HEK293 (cell line): ENCODE results near the gene USH1G.

Experiments used
- CTCF ChIA-PET: fragments of 350-600 bp; formaldehyde crosslinking; extraction: SDS; loops from one replicate; lab custom pipeline; 2021; ENCODE audit warnings: antibody characterized with exemption; lab: Yijun Ruan, JAX
- POLR2A ChIA-PET: fragments of 300-600 bp; formaldehyde crosslinking; extraction: SDS; loops from one replicate; lab custom pipeline; 2020; ENCODE audit warnings: antibody characterized with exemption, inconsistent platforms; lab: Yijun Ruan, JAX
- H3K27ac ChIP-seq: fragments of 200-500 bp; sonication (Bioruptor generic); 2 replicates; pipeline ENCODE4 v1.5.1; 2014; ENCODE audit warnings: low read depth, low read length, control low read depth, inconsistent platforms; ENCODE audit errors: extremely low read depth
- H3K36me3 ChIP-seq, 2 experiments: fragments of 200-500 bp in 1 of 2; sonication (Bioruptor generic) in 1 of 2; 1 replicate in 1 of 2; 2 replicates in 1 of 2; pipeline ENCODE4 v1.5.1; 2014 to 2017; ENCODE audit warnings: inconsistent platforms in 2 of 2, low read length in 2 of 2; ENCODE audit not compliant: control insufficient read depth in 2 of 2, insufficient read depth in 1 of 2
- H3K4me1 ChIP-seq: fragments of 200-500 bp; sonication (Bioruptor generic); 2 replicates; pipeline ENCODE4 v1.5.1; 2014; ENCODE audit warnings: mild to moderate bottlenecking, low read length, inconsistent platforms; ENCODE audit not compliant: control insufficient read depth, insufficient read depth
- H3K4me3 ChIP-seq: 2 replicates; pipeline ENCODE4 v1.5.1; 2011; ENCODE audit warnings: low read depth, mild to moderate bottlenecking, control low read depth, low read length, moderate library complexity
- H3K9me3 ChIP-seq: fragments of 200-500 bp; sonication (Bioruptor generic); 2 replicates; pipeline ENCODE4 v1.5.1; 2014; ENCODE audit warnings: low read depth, low read length, inconsistent platforms; ENCODE audit not compliant: control insufficient read depth, insufficient read depth
- GLIS2 ChIP-seq: fragments of 450-650 bp; formaldehyde crosslinking; IDR thresholded peaks from 2 replicates; pipeline ENCODE4 v1.5.1; 2016; ENCODE audit warnings: missing biosample characterization, missing genetic modification characterization
- HIC1 ChIP-seq: fragments of 450-650 bp; formaldehyde crosslinking; IDR thresholded peaks from 2 replicates; pipeline ENCODE4 v1.5.1; 2016; ENCODE audit warnings: missing biosample characterization, missing genetic modification characterization
- KLF1 ChIP-seq: fragments of 450-650 bp; formaldehyde crosslinking; IDR thresholded peaks from 2 replicates; pipeline ENCODE4 v1.5.1; 2016; ENCODE audit warnings: missing biosample characterization, missing genetic modification characterization
- KLF10 ChIP-seq: fragments of 450-650 bp; IDR thresholded peaks from 2 replicates; pipeline ENCODE4 v1.5.1; 2018; ENCODE audit warnings: missing biosample characterization, mild to moderate bottlenecking, missing genetic modification characterization
- KLF16 ChIP-seq: fragments of 450-650 bp; formaldehyde crosslinking; IDR thresholded peaks from 2 replicates; pipeline ENCODE4 v1.5.1; 2017; ENCODE audit warnings: missing biosample characterization, missing genetic modification characterization
- PRDM6 ChIP-seq: fragments of 450-650 bp; formaldehyde crosslinking; IDR thresholded peaks from 2 replicates; pipeline ENCODE4 v1.5.1; 2017; ENCODE audit warnings: missing biosample characterization, missing genetic modification characterization
- SP3 ChIP-seq: fragments of 450-650 bp; formaldehyde crosslinking; IDR thresholded peaks from 2 replicates; pipeline ENCODE4 v1.5.1; 2016; ENCODE audit warnings: missing biosample characterization, missing genetic modification characterization
- SP7 ChIP-seq: fragments of 450-650 bp; formaldehyde crosslinking; IDR thresholded peaks from 2 replicates; pipeline ENCODE4 v1.5.1; 2016; ENCODE audit warnings: missing biosample characterization, missing genetic modification characterization
- WT1 ChIP-seq: fragments of 450-650 bp; formaldehyde crosslinking; IDR thresholded peaks from 2 replicates; pipeline ENCODE4 v1.5.1; 2016; ENCODE audit warnings: missing biosample characterization, missing genetic modification characterization
- YY2 ChIP-seq: fragments of 450-650 bp; formaldehyde crosslinking; IDR thresholded peaks from 2 replicates; pipeline ENCODE4 v1.5.1; 2016; ENCODE audit warnings: missing biosample characterization, missing genetic modification characterization
- ZBTB20 ChIP-seq: fragments of 450-650 bp; formaldehyde crosslinking; IDR thresholded peaks from 2 replicates; pipeline ENCODE4 v1.5.1; 2016; ENCODE audit warnings: missing biosample characterization, missing genetic modification characterization
- ZBTB26 ChIP-seq: fragments of 450-650 bp; formaldehyde crosslinking; optimal IDR thresholded peaks from 2 replicates; pipeline ENCODE3; 2016; ENCODE audit warnings: missing biosample characterization, mild to moderate bottlenecking, missing genetic modification characterization
- ZBTB48 ChIP-seq: fragments of 450-650 bp; formaldehyde crosslinking; IDR thresholded peaks from 2 replicates; pipeline ENCODE4 v1.5.1; 2016; ENCODE audit warnings: missing biosample characterization, missing genetic modification characterization
- ZIC2 ChIP-seq: fragments of 450-650 bp; formaldehyde crosslinking; IDR thresholded peaks from 2 replicates; pipeline ENCODE4 v1.5.1; 2016; ENCODE audit warnings: missing biosample characterization, missing genetic modification characterization
- ZNF148 ChIP-seq: fragments of 450-650 bp; formaldehyde crosslinking; IDR thresholded peaks from 2 replicates; pipeline ENCODE4 v1.5.0; 2017; ENCODE audit warnings: missing biosample characterization, missing genetic modification characterization, borderline replicate concordance
- ZNF16 ChIP-seq: fragments of 450-650 bp; formaldehyde crosslinking; IDR thresholded peaks from 2 replicates; pipeline ENCODE4 v1.5.1; 2016; ENCODE audit warnings: low read depth, missing biosample characterization, missing genetic modification characterization
- ZNF2 ChIP-seq: fragments of 450-650 bp; formaldehyde crosslinking; IDR thresholded peaks from 2 replicates; pipeline ENCODE4 v1.5.1; 2016; ENCODE audit warnings: missing biosample characterization, missing genetic modification characterization
- ZNF223 ChIP-seq: fragments of 450-650 bp; formaldehyde crosslinking; IDR thresholded peaks from 2 replicates; pipeline ENCODE4 v1.5.1; 2016; ENCODE audit warnings: missing biosample characterization, missing genetic modification characterization
- ZNF266 ChIP-seq: fragments of 450-650 bp; formaldehyde crosslinking; IDR thresholded peaks from 2 replicates; pipeline ENCODE4 v1.5.1; 2016; ENCODE audit warnings: missing biosample characterization, missing genetic modification characterization, low read depth
- ZNF302 ChIP-seq: fragments of 450-650 bp; formaldehyde crosslinking; IDR thresholded peaks from 2 replicates; pipeline ENCODE4 v1.5.1; 2016; ENCODE audit warnings: missing biosample characterization, missing genetic modification characterization, low read depth
- ZNF324 ChIP-seq: fragments of 450-650 bp; formaldehyde crosslinking; IDR thresholded peaks from 2 replicates; pipeline ENCODE4 v1.5.1; 2016; ENCODE audit warnings: missing biosample characterization, missing genetic modification characterization
- ZNF335 ChIP-seq: fragments of 450-650 bp; formaldehyde crosslinking; conservative IDR thresholded peaks from 2 replicates; pipeline ENCODE4 v1.5.1; 2016; ENCODE audit warnings: missing biosample characterization, missing genetic modification characterization
- ZNF341 ChIP-seq: fragments of 450-650 bp; formaldehyde crosslinking; IDR thresholded peaks from 2 replicates; pipeline ENCODE4; 2016; ENCODE audit warnings: low read depth, missing biosample characterization, missing genetic modification characterization
- ZNF391 ChIP-seq: fragments of 450-650 bp; formaldehyde crosslinking; IDR thresholded peaks from 2 replicates; pipeline ENCODE4 v1.5.1; 2016; ENCODE audit warnings: low read depth, missing biosample characterization, missing genetic modification characterization, borderline replicate concordance
- ZNF423 ChIP-seq: fragments of 450-650 bp; formaldehyde crosslinking; IDR thresholded peaks from 2 replicates; pipeline ENCODE4 v1.5.1; 2016; ENCODE audit warnings: missing biosample characterization, missing genetic modification characterization
- ZNF548 ChIP-seq: fragments of 450-650 bp; formaldehyde crosslinking; IDR thresholded peaks from 2 replicates; pipeline ENCODE4 v1.5.1; 2016; ENCODE audit warnings: missing biosample characterization, missing genetic modification characterization
- ZNF704 ChIP-seq: fragments of 450-650 bp; formaldehyde crosslinking; IDR thresholded peaks from 2 replicates; pipeline ENCODE4 v1.5.1; 2016; ENCODE audit warnings: missing biosample characterization, missing genetic modification characterization

The USH1G gene

GRCh38 chr17:74972107-74972972, 49.3 kb upstream of the USH1G start, which contains the start of gene HID1 (continued):
- TF ChIP-seq ZNF2 (tag by site-specific recombination) (no peak), KLF16 (tag by site-specific recombination) (peak; percentile 45; the same call in 1 of the 2 replicates), ZNF324 (0 out of 2 replicates have a peak, but pooled peaks have one; percentile 28), KLF10 (tag by site-specific recombination) (peak; percentile 49; the same call in 1 of the 2 replicates), ZNF704 (no peak), YY2 (no peak), ZNF548 (tag by site-specific recombination) (no peak), ZNF341 (tag by site-specific recombination) (peak; percentile 62), ZBTB26 (tag by site-specific recombination) (peak; percentile 52), ZNF16 (no peak), ZNF148 (tag by site-specific recombination) (no peak), KLF1 (peak; percentile 67; the same call in 1 of the 2 replicates), WT1 (tag by site-specific recombination) (no peak), SP3 (tag by site-specific recombination) (peak; percentile 64)

GRCh38 chr17:74971842-74972106, 48.7 kb upstream of the USH1G start:
- H3K4me3 ChIP-seq = peak overlapping the region; percentile 74
- peak overlapping the region; percentile 16; the same call in 1 of the 2 replicates for H3K27ac ChIP-seq
- POLR2A ChIA-PET = interaction anchor here (0.6 to 5.4 kb wide), 15 partner anchors 11 to 290 kb away, joined by 3 to 50 read pairs (median 5); partner anchors contain the start of genes CDR2L, FDXR, GGA3 and MRPL58
- CTCF ChIA-PET = interaction anchor here (0.7 to 4.2 kb wide), 4 partner anchors 10 to 200 kb away, joined by 3 to 42 read pairs (median 5); no protein-coding TSS in a partner anchor
- H3K36me3 ChIP-seq = no peaks in the 10 kb centered on the region
- peaks cover 4% of the 10 kb centered on the region; the same call in 1 of the 2 replicates for H3K4me1 ChIP-seq
- no peaks in the 10 kb centered on the region for H3K9me3 ChIP-seq
- TF ChIP-seq ZNF335 (tag by site-specific recombination) (peak; percentile 98), ZNF2 (tag by site-specific recombination) (peak; percentile 23; the same call in 1 of the 2 replicates), PRDM6 (tag by site-specific recombination) (no peak), ZIC2 (tag by site-specific recombination) (peak; percentile 95), ZNF302 (tag by site-specific recombination) (no peak), ZNF266 (tag by site-specific recombination) (no peak), GLIS2 (tag by site-specific recombination) (peak; percentile 84), ZBTB48 (peak; percentile 32; the same call in 1 of the 2 replicates), ZBTB26 (tag by site-specific recombination) (peak; percentile 24), ZNF223 (tag by site-specific recombination) (no peak), HIC1 (tag by site-specific recombination) (0 out of 2 replicates have a peak, but pooled peaks have one; percentile 58), ZNF423 (tag by site-specific recombination) (peak; percentile 59; the same call in 1 of the 2 replicates), ZNF391 (tag by site-specific recombination) (no peak), SP7 (no peak), ZBTB20 (tag by site-specific recombination) (peak; percentile 41; the same call in 1 of the 2 replicates)
